ENCODE results near the gene COP1. TPM values are rescaled to one million over a fixed set of nuclear protein-coding genes. Genes with fewer than 3 reads are reported as not detected.

Gene COP1
- total and polyA plus RNA-seq, 2 of the 4 experiments (the other 2 are of a cell fraction), result 17.8 to 35.0 TPM

- no peak overlapping the region for H2BK15ac ChIP-seq (ENCODE audit: low read depth, low read length)
- no peaks in the 10 kb centered on the region for H3K27me3 ChIP-seq (ENCODE audit: control insufficient read depth, insufficient read depth, low read length)
- POLR2A ChIA-PET (ENCODE audit: unreplicated experiment), result no interaction called here
- H3K9me1 ChIP-seq (ENCODE audit: insufficient read depth, low read length), result no peaks in the 10 kb centered on the region
- no peak overlapping the region for H3K56ac ChIP-seq (ENCODE audit: extremely low read depth, insufficient read depth, low read length)
- in situ Hi-C loops (cut with MboI; ENCODE audit: low sequenced_read_pairs) (no loop called here), dilution Hi-C loops (cut with HindIII; ENCODE audit: low sequenced_read_pairs, unreplicated experiment) (no loop called here), intact Hi-C loops (cut with micrococcal nuclease) (no loop called here)
- H3K23ac ChIP-seq (ENCODE audit: low read depth, low read length), result no peak overlapping the region
- H3K4ac ChIP-seq (ENCODE audit: low read depth, low read length), result no peak overlapping the region
- H3K4me2 ChIP-seq (ENCODE audit: low read depth, low read length), result no peak overlapping the region
- no peak overlapping the region for H4K91ac ChIP-seq (ENCODE audit: insufficient read depth, low read depth, low read length)
- no peak overlapping the region for H2AK5ac ChIP-seq (ENCODE audit: low read depth, low read length)
- no peak overlapping the region for H3K18ac ChIP-seq (ENCODE audit: low read depth, low read length)
- TF ChIP-seq BHLHE40 (IDR thresholded peaks at IDR 0.05; ENCODE audit: low read depth, low read length) (no peak), CHD1 (IDR thresholded peaks at IDR 0.05; ENCODE audit: low read depth, low read length) (no peak), NFE2L2 (IDR thresholded peaks at IDR 0.05; ENCODE audit: low read depth, low read length) (no peak), ELK1 (IDR thresholded peaks at IDR 0.05; ENCODE audit: borderline replicate concordance, low read depth, low read length) (no peak), SMC3 (IDR thresholded peaks at IDR 0.05; ENCODE audit: low read depth, low read length) (no peak), RFX5 (IDR thresholded peaks at IDR 0.05; ENCODE audit: low read depth, low read length) (no peak), RCOR1 (IDR thresholded peaks at IDR 0.05; ENCODE audit: insufficient replicate concordance, low read length) (no peak), MXI1 (IDR thresholded peaks at IDR 0.05; ENCODE audit: borderline replicate concordance, low read depth, low read length) (no peak), MAFK (IDR thresholded peaks at IDR 0.05; ENCODE audit: low read depth, low read length) (no peak), FOS (IDR thresholded peaks at IDR 0.05; ENCODE audit: low read depth, low read length) (no peak), CEBPB (IDR thresholded peaks at IDR 0.05; ENCODE audit: low read depth, low read length) (no peak), POLR2A (IDR thresholded peaks at IDR 0.05; ENCODE audit: low read depth, low read length) (no peak), MAZ (IDR thresholded peaks at IDR 0.05; ENCODE audit: borderline replicate concordance, low read depth, low read length) (no peak), RAD21 (IDR thresholded peaks at IDR 0.05; ENCODE audit: low read length) (no peak), CTCF (conservative IDR thresholded peaks at IDR 0.05; ENCODE audit: low read depth, low read length) (no peak), USF2 (IDR thresholded peaks at IDR 0.05; ENCODE audit: low read depth, low read length) (no peak)
- no peak overlapping the region for H4K5ac ChIP-seq (ENCODE audit: low read depth, low read length)
- H3K14ac ChIP-seq (replicated peaks; ENCODE audit: low read depth, low read length), result no peak overlapping the region
- H3K4me1 ChIP-seq (ENCODE audit: control insufficient read depth, insufficient read depth, low read length), result peaks cover 3% of the 10 kb centered on the region; the same call in 1 of the 2 replicates
- H3K4me3 ChIP-seq (ENCODE audit: insufficient read depth, low read depth, low read length), result no peak overlapping the region
- CTCF ChIA-PET, result no interaction called here
- H2BK20ac ChIP-seq (ENCODE audit: low read depth, low read length), result no peak overlapping the region
- no peak overlapping the region for H3K9ac ChIP-seq (ENCODE audit: low read depth, low read length)
- no peak overlapping the region for H2AK9ac ChIP-seq (replicated peaks; ENCODE audit: low read depth, low read length, poor library complexity)
- BruUV-seq (replicated peaks), result no TSS peak
- no peaks in the 10 kb centered on the region for H3K9me3 ChIP-seq (ENCODE audit: control insufficient read depth, insufficient read depth, low read length)
- WGBS, 2 experiments (ENCODE audit: extremely low coverage in 2 of 2, insufficient read length in 1 of 2), result no CpG with 5 or more reads among the region's 2 CpGs
- H3K27ac ChIP-seq (ENCODE audit: insufficient read depth, low read length), result no peak overlapping the region
- no peak overlapping the region for H4K8ac ChIP-seq (ENCODE audit: low read depth in 2 of 2, low read length in 2 of 2)
- H3K79me1 ChIP-seq (ENCODE audit: low read depth in 1 of 2, low read length in 2 of 2), result peaks cover 0 to 4% of the 10 kb centered on the region in 2 experiments; a peak in 1 of 4 replicates
- peak overlapping the region; percentile 35 for H2BK5ac ChIP-seq (ENCODE audit: low read depth, low read length, poor library complexity, severe bottlenecking)
- DNase-seq (no peak), ATAC-seq (ENCODE audit: low read depth) (no peak)
- H2AFZ ChIP-seq (replicated peaks; ENCODE audit: low read length, poor library complexity), result no peak overlapping the region
- peaks cover 7% of the 10 kb centered on the region; the same call in 1 of the 2 replicates for H3K36me3 ChIP-seq (ENCODE audit: control insufficient read depth, insufficient read depth, low read length)
- H4K20me1 ChIP-seq (ENCODE audit: insufficient read depth, low read length), result no peaks in the 10 kb centered on the region
- H2BK120ac ChIP-seq (ENCODE audit: low read depth, low read length), result no peak overlapping the region
Observed at GRCh38 chr1:175944591-175944990, 262.5 kb downstream of the COP1 start.

All from IMR-90 (cell line).